ENCODE data around the gene SH3RF3. TPM values are rescaled to one million over a fixed set of nuclear protein-coding genes. Genes with fewer than 3 reads are reported as not detected.
A peak's percentile ranks its signal among the peaks of the same experiment; 100 is the strongest.

The SH3RF3 gene
- total RNA-seq, 1 donor from 2014 or later = 0.47 TPM

DNA sequence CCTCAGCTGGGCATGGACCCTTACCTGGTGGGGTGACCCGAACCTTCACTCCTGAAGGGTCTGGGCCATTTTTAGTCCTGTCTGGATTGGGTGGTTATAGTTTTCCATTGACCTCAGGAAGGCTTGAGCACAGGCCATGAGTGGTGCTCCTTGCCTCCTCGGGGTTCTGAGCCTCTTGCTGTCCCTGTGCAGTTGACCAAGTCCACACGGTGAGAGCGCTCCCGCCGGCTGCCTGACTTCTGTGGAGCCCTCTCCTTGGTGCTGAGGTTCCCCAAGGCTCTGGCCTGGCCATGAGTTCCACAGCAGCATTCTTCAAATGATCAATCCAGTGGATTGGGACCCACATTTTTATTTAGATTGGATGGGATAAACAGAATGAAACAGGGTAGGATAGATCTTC is 325.3 kb downstream of the SH3RF3 start:
- Mint-ChIP-seq H3K27me3 (peaks cover 6% of the 10 kb centered on the region), H3K4me1 (peaks cover 8% of the 10 kb centered on the region), H3K36me3 (ENCODE audit: low read depth) (no peaks in the 10 kb centered on the region), H3K4me3 (no peak overlapping the region), H3K27ac (no peak overlapping the region), H3K9me3 (no peaks in the 10 kb centered on the region)
- DNase-seq = no peak
- intact Hi-C loops (cut with micrococcal nuclease) = no loop called here

DNA sequence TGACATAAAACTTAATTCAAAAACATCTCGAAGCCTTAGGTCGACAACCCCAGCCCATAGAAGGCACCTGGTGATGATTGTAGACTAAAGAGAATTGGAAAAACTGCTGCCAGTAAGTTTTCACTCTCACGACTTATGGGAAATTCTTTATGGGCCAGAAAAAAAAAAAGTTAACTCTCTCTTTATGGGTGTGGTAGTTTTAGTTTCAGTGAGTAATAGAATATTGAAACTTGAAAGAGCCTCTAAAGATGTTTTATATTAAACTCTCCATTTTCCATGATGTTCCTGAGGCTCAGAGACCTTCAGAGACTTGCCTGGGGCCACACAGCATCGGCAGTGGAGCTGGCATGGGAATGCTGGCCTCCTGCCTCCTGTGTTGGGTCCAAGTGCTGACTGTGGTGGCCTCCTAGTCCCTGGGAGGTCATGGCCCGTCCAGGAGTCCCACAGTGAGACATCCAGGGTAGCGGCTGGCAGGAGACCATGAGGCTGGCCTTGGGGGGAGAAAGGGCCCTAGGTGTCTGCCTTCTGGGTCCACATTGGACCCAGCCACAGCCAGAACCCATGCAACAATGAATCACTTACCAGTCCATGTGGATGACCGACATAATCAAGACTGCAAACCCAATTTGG is 325.9 kb downstream of the SH3RF3 start:
- peaks cover 6% of the 10 kb centered on the region for H3K27me3 Mint-ChIP-seq
- no peak overlapping the region for H3K4me3 Mint-ChIP-seq
- intact Hi-C loops (cut with micrococcal nuclease) = no loop called here
- H3K36me3 Mint-ChIP-seq (ENCODE audit: low read depth) = no peaks in the 10 kb centered on the region
- no peaks in the 10 kb centered on the region for H3K9me3 Mint-ChIP-seq
- peak overlapping the region; percentile 48 for H3K27ac Mint-ChIP-seq
- DNase-seq = no peak
- peaks cover 8% of the 10 kb centered on the region for H3K4me1 Mint-ChIP-seq

DNA sequence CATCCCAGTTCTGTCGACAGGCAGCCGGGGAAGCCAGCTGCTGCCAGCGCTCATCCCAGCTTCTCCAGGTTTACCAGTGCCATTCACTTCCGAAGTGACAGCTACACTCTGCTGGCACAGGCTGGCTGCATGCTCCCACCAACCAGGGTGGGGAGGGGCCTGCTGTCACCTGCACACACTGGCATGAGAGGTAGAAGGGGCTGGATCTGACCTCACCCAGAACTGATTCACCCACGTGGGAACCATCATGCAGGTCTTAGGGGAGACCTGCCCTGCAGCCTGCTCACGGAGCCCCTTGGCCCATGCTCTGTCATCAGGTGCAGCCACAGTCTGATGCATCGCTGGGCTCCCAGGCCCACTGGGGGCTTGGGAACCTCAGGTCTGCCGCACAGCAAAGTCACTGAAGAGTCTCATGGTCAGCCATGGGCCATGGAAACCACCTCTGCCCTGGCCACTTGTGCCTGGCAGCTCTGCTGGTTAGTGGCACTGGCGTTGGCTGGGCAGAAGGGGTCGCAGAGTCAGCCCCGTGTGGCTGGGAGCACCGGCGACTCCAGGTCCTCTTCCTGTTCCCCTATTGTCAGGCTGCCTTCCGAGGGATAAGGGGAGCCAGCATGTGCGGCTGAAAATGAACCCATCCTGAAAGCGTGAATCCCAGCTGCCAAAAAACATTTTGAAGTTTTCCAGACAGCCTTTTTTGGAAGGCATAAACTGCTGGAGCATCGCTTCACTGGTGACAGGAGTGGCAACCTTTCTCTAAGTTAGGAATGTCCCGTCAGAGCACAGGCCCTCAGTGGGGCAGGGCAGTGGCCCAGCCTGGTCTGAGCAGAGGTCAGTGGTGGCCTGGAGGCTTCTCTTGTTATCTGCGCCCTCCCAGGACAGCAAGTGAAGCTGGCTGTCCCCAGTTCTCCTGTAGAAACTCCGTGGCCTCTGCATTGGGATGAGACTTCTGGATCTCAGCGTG is 327.0 kb downstream of the SH3RF3 start:
- Mint-ChIP-seq H3K27me3 (peaks cover 6% of the 10 kb centered on the region), H3K36me3 (ENCODE audit: low read depth) (no peaks in the 10 kb centered on the region), H3K4me3 (no peak overlapping the region), H3K27ac (no peak overlapping the region), H3K4me1 (peaks cover 8% of the 10 kb centered on the region), H3K9me3 (no peaks in the 10 kb centered on the region)
- intact Hi-C loops (cut with micrococcal nuclease) = no loop called here
- DNase-seq = no peak

DNA sequence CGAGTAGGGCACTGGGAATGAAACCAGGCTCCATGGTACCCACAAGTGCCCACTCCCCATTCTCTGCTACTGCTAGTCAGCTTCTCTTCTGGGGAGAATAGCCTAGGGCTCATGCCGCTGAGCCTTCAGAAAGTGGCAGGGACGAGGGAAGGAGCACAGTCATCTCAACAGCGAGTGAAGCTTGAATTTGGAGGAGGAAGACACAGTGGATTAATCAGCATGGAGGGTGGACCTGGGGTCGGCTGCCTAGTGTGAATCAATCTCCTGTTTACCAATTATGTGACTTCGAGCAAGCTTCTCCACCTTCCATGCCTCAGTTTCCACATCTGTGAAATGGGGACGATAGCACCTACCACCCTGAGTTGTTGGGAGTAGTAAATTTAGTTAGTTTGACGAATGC is 327.8 kb downstream of the SH3RF3 start:
- Mint-ChIP-seq H3K9me3 (no peaks in the 10 kb centered on the region), H3K27me3 (peaks cover 6% of the 10 kb centered on the region), H3K4me3 (no peak overlapping the region), H3K36me3 (ENCODE audit: low read depth) (no peaks in the 10 kb centered on the region), H3K4me1 (peaks cover 8% of the 10 kb centered on the region), H3K27ac (no peak overlapping the region)
- intact Hi-C loops (cut with micrococcal nuclease) = no loop called here
- DNase-seq = no peak

DNA sequence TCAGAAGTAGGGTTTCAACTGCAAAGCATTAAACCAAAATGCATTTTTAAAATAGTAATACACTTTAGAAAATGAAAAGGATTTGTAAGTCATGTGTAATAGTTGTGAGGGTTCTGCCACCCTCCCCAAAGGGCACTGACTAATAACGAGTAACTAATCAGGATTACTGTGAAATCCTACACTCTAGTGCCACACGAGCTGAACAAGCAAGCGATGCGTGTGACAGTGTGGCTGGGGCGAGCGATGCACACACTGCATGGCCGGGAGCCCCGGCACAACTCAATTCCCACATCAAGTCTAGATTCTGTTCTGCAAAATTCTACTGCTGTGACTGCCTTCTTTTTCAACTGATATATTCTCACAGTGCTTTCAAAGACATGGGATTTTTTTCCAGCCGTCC is 328.4 kb downstream of the SH3RF3 start:
- intact Hi-C loops (cut with micrococcal nuclease) = no loop called here
- H3K4me1 Mint-ChIP-seq = peaks cover 8% of the 10 kb centered on the region
- H3K27ac Mint-ChIP-seq = no peak overlapping the region
- no peak overlapping the region for H3K4me3 Mint-ChIP-seq
- H3K36me3 Mint-ChIP-seq (ENCODE audit: low read depth) = no peaks in the 10 kb centered on the region
- peaks cover 6% of the 10 kb centered on the region for H3K27me3 Mint-ChIP-seq
- no peak for DNase-seq
- H3K9me3 Mint-ChIP-seq = no peaks in the 10 kb centered on the region

DNA sequence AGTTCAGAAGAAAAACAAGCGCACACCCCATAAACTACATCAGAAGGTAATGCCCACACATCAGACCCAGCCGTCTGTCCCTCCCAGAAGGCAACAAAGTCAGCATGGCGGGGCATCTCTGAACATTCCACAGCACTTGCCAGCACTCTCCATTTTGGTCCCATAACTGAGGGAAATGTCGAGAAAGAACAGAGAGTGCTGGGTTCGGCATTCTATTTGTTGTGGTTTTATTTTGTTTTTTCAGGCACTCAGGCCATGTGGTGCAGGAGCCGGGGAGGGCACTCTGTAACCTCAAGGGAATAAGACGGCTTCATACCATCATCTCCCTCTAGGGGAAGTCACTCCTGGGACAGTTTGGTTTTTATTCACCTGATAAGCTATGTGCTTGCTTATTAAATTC is 328.8 kb downstream of the SH3RF3 start:
- Mint-ChIP-seq H3K27me3 (peaks cover 6% of the 10 kb centered on the region), H3K27ac (no peak overlapping the region), H3K36me3 (ENCODE audit: low read depth) (no peaks in the 10 kb centered on the region), H3K4me3 (no peak overlapping the region), H3K9me3 (no peaks in the 10 kb centered on the region), H3K4me1 (peaks cover 8% of the 10 kb centered on the region)
- intact Hi-C loops (cut with micrococcal nuclease) = no loop called here
- no peak for DNase-seq

DNA sequence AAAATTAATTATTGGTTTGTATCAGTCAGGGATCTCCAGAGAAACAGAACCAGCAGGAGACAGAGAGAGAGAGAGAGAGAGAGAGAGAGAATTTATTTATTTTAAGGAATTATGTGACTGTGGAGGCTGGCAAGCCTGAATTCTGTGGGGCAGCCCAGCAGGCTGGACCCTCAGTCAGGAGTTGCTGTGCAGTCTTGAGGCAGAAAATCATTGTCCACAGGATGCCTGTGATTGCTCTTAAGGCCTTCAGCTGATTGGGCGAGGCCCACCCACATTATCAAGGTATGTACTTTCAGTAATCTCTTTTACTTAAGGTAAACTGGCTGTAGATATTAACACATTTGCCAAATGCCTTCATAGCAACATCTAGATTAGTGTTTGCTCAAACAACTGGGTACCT is 329.5 kb downstream of the SH3RF3 start:
- Mint-ChIP-seq H3K27ac (no peak overlapping the region), H3K4me1 (peaks cover 8% of the 10 kb centered on the region), H3K4me3 (no peak overlapping the region), H3K27me3 (peaks cover 6% of the 10 kb centered on the region), H3K9me3 (no peaks in the 10 kb centered on the region), H3K36me3 (ENCODE audit: low read depth) (no peaks in the 10 kb centered on the region)
- DNase-seq = no peak
- intact Hi-C loops (cut with micrococcal nuclease) = no loop called here

DNA sequence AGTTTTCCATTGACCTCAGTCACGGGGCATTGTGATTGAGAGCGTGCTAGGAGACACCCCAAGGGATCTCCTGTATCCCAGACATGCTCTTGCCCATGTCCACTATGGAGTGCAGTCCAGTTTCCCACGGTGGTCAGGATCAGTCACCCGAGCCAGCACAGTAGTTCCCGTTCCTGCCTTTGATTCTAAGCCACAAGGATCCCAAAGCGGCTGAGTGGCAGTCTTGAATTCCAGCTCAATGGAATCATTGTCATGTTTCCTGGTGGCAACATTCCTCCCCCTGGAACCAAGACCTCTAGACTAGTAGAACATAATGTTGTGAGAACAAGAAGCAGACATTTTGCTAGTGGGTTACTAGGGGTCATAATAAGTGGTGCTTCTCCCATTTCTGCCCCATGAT is 330.5 kb downstream of the SH3RF3 start:
- peaks cover 5% of the 10 kb centered on the region for H3K4me1 Mint-ChIP-seq
- H3K9me3 Mint-ChIP-seq = no peaks in the 10 kb centered on the region
- H3K4me3 Mint-ChIP-seq = no peak overlapping the region
- intact Hi-C loops (cut with micrococcal nuclease) = no loop called here
- DNase-seq = no peak
- H3K27ac Mint-ChIP-seq = no peak overlapping the region
- H3K27me3 Mint-ChIP-seq = peaks cover 6% of the 10 kb centered on the region
- H3K36me3 Mint-ChIP-seq (ENCODE audit: low read depth) = no peaks in the 10 kb centered on the region

DNA sequence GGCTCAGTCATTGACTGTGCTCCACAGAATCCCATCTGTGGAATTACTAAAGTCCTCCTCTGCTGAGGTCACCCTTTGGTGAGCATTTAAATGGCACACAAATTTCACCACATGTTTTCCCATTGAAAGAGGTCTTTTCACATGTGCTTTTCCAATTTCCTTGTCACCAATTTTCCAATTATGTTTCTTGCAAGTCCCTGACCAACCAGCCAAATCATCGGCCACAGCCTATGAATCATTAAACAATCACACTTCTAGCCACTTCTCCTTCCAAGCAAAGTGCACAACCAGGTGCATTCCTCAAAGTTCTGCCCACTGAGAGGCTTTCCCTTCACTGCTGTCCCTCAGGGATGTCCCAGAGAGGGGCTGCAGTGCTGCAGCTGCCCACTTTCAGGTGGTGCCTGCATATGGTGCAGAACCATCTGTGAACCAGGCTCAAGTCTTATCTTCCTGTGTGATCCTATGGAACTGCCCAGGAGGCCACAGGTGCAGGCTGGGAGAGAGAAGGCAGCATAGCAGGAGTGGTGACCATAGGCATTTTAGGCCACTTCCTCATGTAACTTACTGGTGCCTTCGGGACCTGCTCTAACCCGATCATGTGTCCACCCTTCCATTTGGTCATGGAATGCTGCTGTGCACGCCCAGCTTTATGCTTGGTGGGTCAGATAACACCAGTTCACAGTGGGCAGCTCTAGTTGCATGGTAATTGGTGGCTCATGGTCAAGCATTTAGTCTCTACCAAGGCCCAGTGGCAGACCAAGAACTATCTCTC is 331.7 kb downstream of the SH3RF3 start:
- intact Hi-C loops (cut with micrococcal nuclease) = no loop called here
- H3K27me3 Mint-ChIP-seq = peaks cover 6% of the 10 kb centered on the region
- H3K4me1 Mint-ChIP-seq = no peaks in the 10 kb centered on the region
- no peak for DNase-seq
- H3K4me3 Mint-ChIP-seq = no peak overlapping the region
- H3K9me3 Mint-ChIP-seq = no peaks in the 10 kb centered on the region
- H3K36me3 Mint-ChIP-seq (ENCODE audit: low read depth) = no peaks in the 10 kb centered on the region
- H3K27ac Mint-ChIP-seq = no peak overlapping the region

DNA sequence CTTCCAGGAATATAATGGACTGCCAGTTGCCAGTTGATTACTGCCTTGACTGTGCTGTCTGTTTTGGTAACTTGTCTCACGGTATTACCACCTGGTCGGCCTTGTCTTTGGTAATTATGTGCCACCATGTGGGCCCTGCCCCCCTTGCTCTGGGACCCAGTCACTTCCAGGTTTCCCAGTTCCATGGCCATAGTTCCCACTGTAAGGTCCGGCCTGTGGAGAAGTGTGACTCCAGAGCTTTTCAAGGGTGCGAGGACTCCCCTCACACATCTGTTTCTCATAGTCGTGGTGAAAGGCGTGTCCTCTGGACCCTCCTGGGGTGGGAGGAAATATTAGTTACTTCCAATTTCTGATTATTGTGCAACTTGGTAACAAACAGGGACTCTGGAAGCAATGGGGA is 334.2 kb downstream of the SH3RF3 start:
- intact Hi-C loops (cut with micrococcal nuclease) = no loop called here
- no peak for DNase-seq
- Mint-ChIP-seq H3K9me3 (no peaks in the 10 kb centered on the region), H3K36me3 (ENCODE audit: low read depth) (no peaks in the 10 kb centered on the region), H3K4me1 (no peaks in the 10 kb centered on the region), H3K27me3 (peaks cover under 1% of the 10 kb centered on the region), H3K27ac (no peak overlapping the region), H3K4me3 (no peak overlapping the region)

DNA sequence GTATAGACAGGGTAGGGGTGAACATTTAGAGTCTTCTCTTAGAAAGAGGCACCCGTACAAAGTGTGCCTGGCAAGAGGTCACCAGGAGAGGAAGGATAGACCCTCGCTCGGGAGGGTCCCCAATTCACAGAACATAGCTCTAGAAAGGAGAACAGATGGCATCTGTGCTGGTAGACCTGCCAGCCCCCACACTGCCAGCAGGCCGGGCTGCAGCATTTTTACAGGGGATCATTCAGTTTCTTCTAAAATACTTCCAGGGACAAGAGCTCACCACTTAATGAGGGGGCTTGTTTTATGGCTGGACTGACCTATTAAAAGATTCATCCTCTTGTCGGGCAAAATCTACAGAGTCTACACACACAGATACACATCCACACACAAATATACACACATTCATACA is 334.9 kb downstream of the SH3RF3 start:
- Mint-ChIP-seq H3K4me1 (no peaks in the 10 kb centered on the region), H3K27ac (no peak overlapping the region), H3K4me3 (no peak overlapping the region), H3K27me3 (no peaks in the 10 kb centered on the region), H3K36me3 (ENCODE audit: low read depth) (no peaks in the 10 kb centered on the region), H3K9me3 (no peaks in the 10 kb centered on the region)
- intact Hi-C loops (cut with micrococcal nuclease) = no loop called here
- DNase-seq = no peak

DNA sequence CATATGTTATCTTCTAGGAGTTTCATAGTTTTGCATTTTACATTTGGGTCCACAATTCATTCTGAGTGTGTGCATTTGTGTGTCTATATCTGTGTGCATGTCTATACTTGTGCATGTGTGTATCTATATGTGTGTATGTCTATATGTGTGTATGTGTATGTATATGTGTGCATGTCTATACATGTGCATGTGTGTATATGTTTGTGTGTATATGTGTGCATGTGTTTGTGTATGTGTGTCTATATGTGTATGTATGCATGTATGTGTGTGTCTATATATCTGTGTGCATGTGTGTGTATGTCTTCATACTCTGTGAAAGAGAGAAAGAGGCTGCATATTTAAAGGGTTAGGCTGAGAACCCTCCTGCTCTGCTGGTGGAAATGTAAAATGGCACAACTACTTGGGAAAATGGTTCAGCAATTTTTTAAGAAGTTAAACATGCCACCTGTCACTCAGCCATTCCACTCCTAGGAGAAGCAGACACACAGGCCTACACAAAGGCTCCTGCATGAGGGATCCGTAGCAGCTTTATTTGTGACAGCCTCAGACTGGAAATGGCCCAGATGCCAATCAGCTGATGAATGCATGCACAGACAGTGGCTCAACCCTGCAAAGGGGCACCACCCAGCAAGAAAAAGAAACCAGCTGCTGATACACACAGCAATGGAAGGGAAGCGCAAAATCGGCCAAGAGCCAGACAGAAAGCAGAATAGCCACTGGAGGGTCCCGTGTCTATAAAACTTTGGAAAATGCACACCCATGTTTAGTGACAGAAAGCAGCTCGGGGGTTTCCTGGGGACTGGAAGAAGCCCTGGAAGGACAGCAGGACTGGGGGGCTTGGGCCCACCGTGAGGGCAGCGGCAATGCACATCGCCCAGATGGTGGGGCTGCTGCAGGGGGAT is 337.9 kb downstream of the SH3RF3 start:
- no peaks in the 10 kb centered on the region for H3K27me3 Mint-ChIP-seq
- DNase-seq = no peak
- no peaks in the 10 kb centered on the region for H3K9me3 Mint-ChIP-seq
- no peak overlapping the region for H3K4me3 Mint-ChIP-seq
- H3K4me1 Mint-ChIP-seq = no peaks in the 10 kb centered on the region
- H3K27ac Mint-ChIP-seq = no peak overlapping the region
- H3K36me3 Mint-ChIP-seq (ENCODE audit: low read depth) = no peaks in the 10 kb centered on the region
- intact Hi-C loops (cut with micrococcal nuclease) = no loop called here

DNA sequence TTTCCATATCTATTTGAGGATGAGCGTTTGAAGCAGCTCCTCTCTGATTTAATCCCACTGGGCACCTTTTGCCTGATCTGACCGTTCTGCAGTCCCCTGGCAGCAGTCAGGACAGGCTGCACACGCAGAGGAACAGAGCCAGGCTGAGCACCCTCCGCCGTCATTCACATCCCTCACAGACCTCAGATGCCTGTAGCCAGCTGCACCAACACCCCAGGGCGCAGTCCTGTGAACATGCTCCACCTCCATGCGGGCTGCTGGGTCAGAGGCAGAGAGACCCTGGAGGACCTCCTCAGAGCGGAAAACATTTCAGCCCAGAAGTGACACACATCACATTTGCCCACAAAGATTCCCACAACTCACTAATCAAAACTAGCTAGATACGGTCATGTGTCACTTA is 338.7 kb downstream of the SH3RF3 start:
- H3K4me3 Mint-ChIP-seq = no peak overlapping the region

More for the DNA sequence above, 338.7 kb downstream of the SH3RF3 start:
- Mint-ChIP-seq H3K4me1 (no peaks in the 10 kb centered on the region), H3K9me3 (no peaks in the 10 kb centered on the region), H3K27me3 (no peaks in the 10 kb centered on the region), H3K36me3 (ENCODE audit: low read depth) (no peaks in the 10 kb centered on the region), H3K27ac (no peak overlapping the region)
- intact Hi-C loops (cut with micrococcal nuclease) = no loop called here
- DNase-seq = no peak

Measured in activated CD4-positive, alpha-beta T cell treated with anti-CD3 and anti-CD28 coated beads, Interleukin-2, amount 10 ng/mL, durations not matched to agents 24 days and 14 days (primary cell).